Central memory CD8-positive, alpha-beta T cell (primary cell): ENCODE results near the gene PEDS1.

ENCODE experiments used
- ATAC-seq: fragments of 150-1000 bp; cut with Tn5 transposase; replicated peaks from 2 replicates; pipeline ENCODE4 v1.10.0; 2022; ENCODE audit warnings: mild to moderate bottlenecking, moderate FRiP score, moderate number of reproducible peaks; ENCODE audit not compliant: poor library complexity, severe bottlenecking; ENCODE audit errors: extremely low read depth
- DNase-seq, 2 donors: peaks; one replicate each; pipeline ENCODE4 v3.0.0; 2021; ENCODE audit warnings: low spot score in 2 of 2
- H3K27ac Mint-ChIP-seq: one replicate; pipeline ENCODE4 v1.8.0; 2022; ENCODE audit warnings: low read depth, mild to moderate bottlenecking, moderate library complexity, mixed read lengths
- H3K27me3 Mint-ChIP-seq: one replicate; pipeline ENCODE4 v1.8.0; 2022; ENCODE audit warnings: mixed read lengths
- H3K36me3 Mint-ChIP-seq: one replicate; pipeline ENCODE4 v1.8.0; 2022; ENCODE audit warnings: mild to moderate bottlenecking, moderate library complexity, mixed read lengths; ENCODE audit not compliant: insufficient read depth
- H3K4me1 Mint-ChIP-seq: one replicate; pipeline ENCODE4 v1.8.0; 2022; ENCODE audit warnings: mixed read lengths
- H3K4me3 Mint-ChIP-seq: one replicate; pipeline ENCODE4 v1.8.0; 2022; ENCODE audit warnings: mild to moderate bottlenecking, moderate library complexity, mixed read lengths
- H3K9me3 Mint-ChIP-seq: one replicate; pipeline ENCODE4 v1.8.0; 2022; ENCODE audit warnings: mixed read lengths

PEDS1 gene

DNA sequence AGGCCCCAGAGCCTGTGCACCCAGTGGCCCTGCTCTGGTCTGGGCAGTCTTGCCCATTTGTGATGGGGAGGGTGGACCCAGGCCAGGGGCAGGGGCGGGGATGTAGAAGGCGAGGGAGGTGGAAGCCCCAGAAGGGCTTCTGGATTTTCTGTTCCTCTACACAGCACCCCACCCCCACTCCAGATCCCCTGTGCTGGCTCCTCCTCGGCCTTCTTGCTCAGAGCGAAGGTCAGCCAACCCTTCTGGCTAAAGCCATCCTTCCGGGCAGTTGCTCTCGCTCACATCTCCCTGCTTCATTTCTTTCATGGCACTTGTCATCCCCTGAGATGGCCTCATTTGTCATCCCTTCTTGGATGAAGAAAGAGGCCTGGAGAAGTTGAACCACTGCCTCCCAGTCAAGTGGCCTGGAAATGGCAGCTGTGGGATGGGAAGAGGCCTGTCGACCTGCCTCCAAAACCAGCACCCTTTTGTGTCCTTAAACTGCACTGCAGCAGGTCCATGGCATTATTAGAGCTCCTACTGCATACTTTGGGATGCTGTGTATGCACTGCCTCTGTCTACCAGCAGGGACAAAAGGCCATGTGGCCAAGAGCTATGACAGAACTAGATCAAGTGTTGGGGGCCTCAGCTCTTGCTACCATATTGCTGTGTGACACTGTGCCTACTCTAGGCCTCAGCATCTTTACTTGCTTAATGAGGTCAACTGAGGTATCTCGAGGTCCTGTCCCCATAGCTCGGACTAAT lies 19.9 kb downstream of the PEDS1 start:
- Mint-ChIP-seq H3K9me3 (no peaks in the 10 kb centered on the region), H3K27ac (no peak overlapping the region), H3K27me3 (no peaks in the 10 kb centered on the region), H3K4me1 (peaks cover 13% of the 10 kb centered on the region), H3K4me3 (no peak overlapping the region), H3K36me3 (peaks cover 26% of the 10 kb centered on the region)
- DNase-seq (no peak), ATAC-seq (no peak)

DNA sequence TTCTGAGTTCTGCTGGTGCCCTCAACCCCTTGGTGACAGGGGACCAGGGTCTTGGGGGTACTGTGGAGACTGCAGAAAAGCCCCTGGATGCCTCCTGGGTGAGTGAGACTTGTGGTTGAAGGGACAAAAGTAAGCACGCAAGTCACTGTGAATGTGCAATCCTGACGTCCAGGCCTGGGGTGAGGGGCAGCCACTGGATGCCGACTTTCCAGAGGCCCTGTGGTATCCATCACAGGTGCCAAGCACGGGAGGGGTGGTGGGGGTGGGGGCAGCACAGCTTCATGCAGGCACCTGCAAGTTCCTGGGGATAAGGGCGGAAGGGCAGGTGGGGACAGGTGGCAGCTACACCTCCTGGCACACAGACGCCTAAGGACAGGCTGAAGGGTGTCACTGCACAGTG lies 20.5 kb downstream of the PEDS1 start:
- ATAC-seq (no peak), DNase-seq (no peak)
- Mint-ChIP-seq H3K4me1 (peaks cover 13% of the 10 kb centered on the region), H3K27ac (no peak overlapping the region), H3K36me3 (peaks cover 28% of the 10 kb centered on the region), H3K4me3 (no peak overlapping the region), H3K27me3 (no peaks in the 10 kb centered on the region), H3K9me3 (no peaks in the 10 kb centered on the region)

DNA sequence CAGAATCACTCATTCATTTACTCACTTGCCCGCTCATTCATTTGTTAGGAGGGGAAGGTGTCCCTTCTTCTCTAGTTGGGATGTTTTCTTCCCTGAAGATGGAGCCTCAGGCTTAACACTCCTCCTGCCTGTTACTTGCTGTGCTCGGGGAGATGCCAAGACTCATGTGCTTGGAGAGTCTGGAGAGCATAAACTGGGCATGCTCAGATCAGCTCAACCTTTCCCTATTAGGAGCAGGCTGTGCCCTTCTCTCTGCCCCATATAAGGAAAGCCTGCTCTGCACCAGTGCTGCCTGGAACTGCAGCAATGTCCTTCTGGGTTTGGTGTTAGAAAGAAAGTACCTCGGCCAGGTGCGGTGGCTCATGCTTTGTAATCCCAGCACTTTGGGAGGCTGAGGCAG lies 22.5 kb downstream of the PEDS1 start:
- H3K36me3 Mint-ChIP-seq = peaks cover 32% of the 10 kb centered on the region
- no peak overlapping the region for H3K4me3 Mint-ChIP-seq
- H3K27ac Mint-ChIP-seq = no peak overlapping the region
- no peaks in the 10 kb centered on the region for H3K9me3 Mint-ChIP-seq
- DNase-seq (no peak), ATAC-seq (no peak)
- no peaks in the 10 kb centered on the region for H3K27me3 Mint-ChIP-seq
- H3K4me1 Mint-ChIP-seq = peaks cover 6% of the 10 kb centered on the region

DNA sequence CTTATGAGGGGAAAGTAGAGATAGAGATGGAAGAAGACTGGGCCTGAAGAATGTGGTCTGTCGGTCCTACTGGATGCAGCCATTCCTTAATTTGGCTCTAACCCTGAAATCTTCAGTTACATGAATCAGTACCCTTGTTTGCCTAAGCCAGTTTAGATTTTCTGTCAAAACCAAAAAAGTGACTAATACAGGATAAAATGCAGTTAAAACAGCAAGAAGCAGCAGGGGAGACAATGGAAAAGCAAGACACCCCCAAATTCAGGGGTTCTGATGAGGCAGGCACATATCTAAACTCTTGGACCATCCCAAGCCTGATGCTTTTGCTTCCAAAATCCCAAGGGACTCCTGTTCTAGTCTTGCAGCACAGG lies 23.2 kb downstream of the PEDS1 start:
- Mint-ChIP-seq H3K27ac (no peak overlapping the region), H3K36me3 (peaks cover 35% of the 10 kb centered on the region)

DNA sequence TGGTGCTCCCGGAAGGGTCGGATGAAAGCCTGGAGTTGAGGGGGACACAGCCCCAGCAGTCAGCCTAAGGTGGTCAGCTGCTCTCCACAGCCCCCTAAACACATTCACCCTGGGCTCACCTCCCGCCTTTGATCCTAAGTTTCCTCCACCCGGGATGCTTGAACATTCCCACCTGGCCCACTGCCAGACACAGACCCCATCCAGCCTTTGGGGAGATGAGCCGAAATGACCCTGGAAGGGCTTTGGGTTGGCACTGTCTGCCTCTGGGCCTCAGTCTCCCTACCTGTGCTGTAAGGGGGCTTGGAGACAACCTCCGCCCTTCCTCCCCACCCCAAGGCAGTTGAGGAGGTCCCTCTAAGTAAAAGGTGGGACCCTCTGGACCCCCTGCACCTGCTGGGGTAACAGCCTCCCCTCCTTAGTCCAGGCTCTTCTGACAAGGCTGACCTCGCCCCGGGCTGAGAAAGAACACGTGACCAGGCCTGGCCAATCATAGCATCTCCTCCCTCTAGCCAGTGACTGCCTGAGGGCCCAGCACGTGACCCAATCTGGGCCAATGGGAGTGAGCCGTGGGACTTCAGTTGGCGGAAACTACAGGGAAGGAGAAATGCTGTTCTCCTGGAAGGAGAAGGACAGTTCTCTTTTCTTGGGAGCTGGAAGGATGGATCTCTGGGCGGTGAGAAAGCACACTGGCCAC lies 23.7 kb downstream of the PEDS1 start:
- H3K27ac Mint-ChIP-seq = no peak overlapping the region
- peaks cover 35% of the 10 kb centered on the region for H3K36me3 Mint-ChIP-seq
- no peaks in the 10 kb centered on the region for H3K9me3 Mint-ChIP-seq
- ATAC-seq (no peak), DNase-seq (no peak)
- no peak overlapping the region for H3K4me3 Mint-ChIP-seq
- H3K27me3 Mint-ChIP-seq = no peaks in the 10 kb centered on the region
- peaks cover 6% of the 10 kb centered on the region for H3K4me1 Mint-ChIP-seq

More for the DNA sequence above, 23.2 kb downstream of the PEDS1 start:
- Mint-ChIP-seq H3K4me3 (no peak overlapping the region), H3K27me3 (no peaks in the 10 kb centered on the region), H3K9me3 (no peaks in the 10 kb centered on the region), H3K4me1 (peaks cover 6% of the 10 kb centered on the region)
- no peak for DNase-seq
- no peak for ATAC-seq

DNA sequence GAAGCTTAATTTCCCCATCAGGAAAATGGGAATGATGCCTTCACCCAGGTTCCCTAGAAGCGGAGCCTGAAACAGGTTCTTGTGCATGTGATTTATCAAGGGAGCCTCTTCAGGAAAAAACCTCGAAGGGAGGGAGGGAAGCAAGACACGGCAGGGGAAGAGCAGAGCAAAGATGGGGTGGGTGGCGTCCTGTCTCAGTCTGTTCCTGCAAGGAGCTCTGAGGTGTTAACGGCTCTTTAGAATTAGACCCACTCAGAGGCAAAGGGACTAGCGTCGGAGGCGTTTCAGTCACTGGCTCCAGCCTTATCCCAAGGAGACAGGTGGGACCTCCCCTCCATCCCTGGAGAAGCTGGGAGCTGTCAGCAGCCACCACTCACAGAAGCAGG lies 25.0 kb downstream of the PEDS1 start:
- DNase-seq (no peak), ATAC-seq (no peak)
- no peaks in the 10 kb centered on the region for H3K27me3 Mint-ChIP-seq
- H3K36me3 Mint-ChIP-seq = peaks cover 43% of the 10 kb centered on the region
- H3K4me3 Mint-ChIP-seq = no peak overlapping the region
- H3K27ac Mint-ChIP-seq = no peak overlapping the region
- H3K4me1 Mint-ChIP-seq = peaks cover 6% of the 10 kb centered on the region
- no peaks in the 10 kb centered on the region for H3K9me3 Mint-ChIP-seq

DNA sequence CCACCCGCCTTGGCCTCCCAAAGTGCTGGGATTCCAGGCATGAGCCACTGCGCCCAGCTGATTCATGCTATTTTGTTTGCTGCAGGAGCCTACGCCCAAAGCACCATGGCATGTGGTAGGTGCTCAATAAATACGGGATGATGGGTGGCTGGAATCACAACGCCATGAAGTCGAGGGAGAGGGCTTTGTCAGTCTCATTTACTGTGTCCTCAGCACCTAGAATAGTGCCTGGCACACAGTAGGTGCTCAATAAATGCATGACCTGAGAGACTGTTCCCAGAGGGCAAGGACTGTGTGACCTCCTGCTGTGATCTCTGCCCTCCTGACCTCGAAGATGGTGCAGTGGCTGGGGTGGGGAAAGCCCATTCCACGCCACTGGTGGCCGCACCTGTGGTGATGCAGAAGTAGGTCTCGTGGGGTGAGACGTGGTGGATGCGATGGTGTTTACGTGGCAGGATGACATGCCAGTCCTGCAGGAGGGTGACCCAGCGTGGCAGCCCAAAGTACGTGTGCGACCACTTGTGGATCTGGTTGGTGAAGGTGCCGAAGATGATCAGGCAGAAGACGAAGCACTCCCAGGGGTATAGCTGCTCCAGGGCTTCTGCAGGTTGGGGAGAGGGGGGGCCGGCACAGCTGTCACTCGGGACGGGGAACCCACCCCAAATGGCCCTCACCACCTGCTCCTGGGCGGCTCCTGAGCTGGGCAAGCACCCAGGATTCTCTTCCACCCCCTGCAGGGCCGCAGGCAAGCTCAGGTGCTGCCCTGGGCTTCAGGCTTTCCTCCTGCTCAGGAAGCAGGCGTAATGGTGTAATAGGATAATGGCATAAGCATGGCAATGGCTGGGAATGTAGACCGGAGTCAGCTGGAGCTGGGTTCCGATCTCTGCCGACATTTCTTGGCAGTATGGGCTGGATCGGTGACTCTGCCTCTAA lies 25.7 kb downstream of the PEDS1 start:
- no peak overlapping the region for H3K27ac Mint-ChIP-seq
- no peak for DNase-seq
- H3K4me1 Mint-ChIP-seq = peaks cover 6% of the 10 kb centered on the region
- H3K36me3 Mint-ChIP-seq = peaks cover 47% of the 10 kb centered on the region
- ATAC-seq = no peak
- no peaks in the 10 kb centered on the region for H3K9me3 Mint-ChIP-seq
- H3K27me3 Mint-ChIP-seq = no peaks in the 10 kb centered on the region
- no peak overlapping the region for H3K4me3 Mint-ChIP-seq

DNA sequence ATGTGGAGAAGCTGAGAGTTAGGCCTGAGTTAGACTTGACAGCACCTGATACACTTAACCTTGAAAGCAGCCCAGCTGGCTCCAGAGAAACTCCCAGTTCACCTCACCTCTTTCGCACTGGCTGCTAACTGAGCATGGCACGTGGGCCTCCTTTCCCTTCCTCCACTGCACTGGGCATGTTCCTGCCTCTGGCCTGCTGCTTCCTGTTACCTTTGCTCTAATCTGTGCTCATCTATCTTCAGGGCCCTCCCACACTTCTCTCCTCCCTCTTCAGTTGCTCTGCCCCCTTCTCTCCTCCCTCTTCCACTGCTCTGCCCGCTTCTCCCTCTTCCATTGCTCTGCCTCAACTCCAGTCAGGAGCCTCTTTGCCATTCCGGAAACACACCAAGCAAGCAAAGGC lies 26.9 kb downstream of the PEDS1 start:
- H3K27ac Mint-ChIP-seq = peak overlapping the region; percentile 26
- peaks cover 47% of the 10 kb centered on the region for H3K36me3 Mint-ChIP-seq
- ATAC-seq (no peak), DNase-seq (no peak)
- H3K27me3 Mint-ChIP-seq = no peaks in the 10 kb centered on the region
- no peaks in the 10 kb centered on the region for H3K4me1 Mint-ChIP-seq
- no peaks in the 10 kb centered on the region for H3K9me3 Mint-ChIP-seq
- no peak overlapping the region for H3K4me3 Mint-ChIP-seq

DNA sequence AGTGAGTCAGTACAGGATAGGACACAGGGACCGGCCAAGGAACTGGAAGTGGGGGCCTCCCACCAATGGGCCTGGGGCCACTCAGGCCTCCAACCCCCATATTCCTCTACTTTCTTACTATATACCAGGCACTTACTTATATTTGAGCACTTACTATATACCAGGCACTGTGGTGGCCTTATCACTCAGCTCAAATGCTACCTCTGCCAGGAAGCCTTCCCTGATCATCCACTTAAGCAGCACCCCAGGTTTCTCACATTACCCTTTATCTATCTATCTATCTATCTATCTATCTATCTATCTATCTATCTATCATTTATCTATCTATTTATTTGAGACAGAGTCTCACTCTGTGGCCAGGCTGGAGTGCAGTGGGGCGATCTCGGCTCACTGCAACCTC lies 28.2 kb downstream of the PEDS1 start:
- Mint-ChIP-seq H3K4me1 (no peaks in the 10 kb centered on the region), H3K27ac (no peak overlapping the region), H3K36me3 (peaks cover 43% of the 10 kb centered on the region), H3K9me3 (no peaks in the 10 kb centered on the region), H3K27me3 (no peaks in the 10 kb centered on the region), H3K4me3 (no peak overlapping the region)
- DNase-seq (no peak), ATAC-seq (no peak)

DNA sequence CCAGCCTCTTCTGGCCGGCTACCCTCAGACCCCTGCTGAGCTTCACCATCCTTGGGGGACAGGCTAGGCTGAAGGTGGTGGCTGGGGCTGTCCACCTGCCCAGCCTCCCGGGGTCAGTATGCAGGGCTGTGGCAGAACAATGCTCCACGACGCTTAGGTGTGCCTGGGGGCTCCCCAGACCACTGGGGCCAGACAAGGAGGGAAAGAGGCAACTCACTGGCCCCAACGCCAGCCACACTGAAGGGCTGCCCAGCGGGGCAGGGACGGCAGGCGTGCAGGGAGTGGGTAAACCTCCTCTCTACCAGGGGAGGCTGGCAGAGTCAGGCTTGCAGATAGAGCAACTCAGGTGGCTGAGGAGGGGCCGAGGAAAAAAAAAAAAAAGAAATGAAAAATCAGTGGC lies 29.0 kb downstream of the PEDS1 start:
- DNase-seq = no peak
- Mint-ChIP-seq H3K4me1 (no peaks in the 10 kb centered on the region), H3K9me3 (no peaks in the 10 kb centered on the region), H3K36me3 (peaks cover 43% of the 10 kb centered on the region), H3K27ac (no peak overlapping the region), H3K4me3 (no peak overlapping the region), H3K27me3 (no peaks in the 10 kb centered on the region)
- no peak for ATAC-seq

DNA sequence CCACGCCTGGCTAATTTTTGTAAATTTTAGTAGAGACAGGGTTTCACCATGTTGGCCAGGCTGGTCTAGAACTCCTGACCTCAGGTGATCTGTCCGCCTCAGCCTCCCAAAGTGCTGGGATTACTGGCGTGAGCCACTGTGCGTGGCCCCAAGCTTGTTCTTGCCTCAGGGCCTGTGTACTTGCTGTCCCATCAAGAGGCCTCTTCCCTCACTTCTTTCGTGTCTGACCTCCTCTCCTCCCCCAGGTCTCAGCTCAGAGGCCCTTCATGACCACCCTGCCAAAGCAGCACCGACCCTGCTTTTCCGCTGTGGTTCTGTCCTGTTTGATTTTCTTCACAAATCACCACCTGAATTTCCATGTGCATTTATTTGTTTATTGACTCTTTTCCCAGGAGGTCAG lies 30.1 kb downstream of the PEDS1 start:
- Mint-ChIP-seq H3K4me3 (no peak overlapping the region), H3K27me3 (no peaks in the 10 kb centered on the region), H3K36me3 (peaks cover 37% of the 10 kb centered on the region), H3K27ac (no peak overlapping the region), H3K9me3 (no peaks in the 10 kb centered on the region), H3K4me1 (no peaks in the 10 kb centered on the region)
- DNase-seq (no peak), ATAC-seq (no peak)

DNA sequence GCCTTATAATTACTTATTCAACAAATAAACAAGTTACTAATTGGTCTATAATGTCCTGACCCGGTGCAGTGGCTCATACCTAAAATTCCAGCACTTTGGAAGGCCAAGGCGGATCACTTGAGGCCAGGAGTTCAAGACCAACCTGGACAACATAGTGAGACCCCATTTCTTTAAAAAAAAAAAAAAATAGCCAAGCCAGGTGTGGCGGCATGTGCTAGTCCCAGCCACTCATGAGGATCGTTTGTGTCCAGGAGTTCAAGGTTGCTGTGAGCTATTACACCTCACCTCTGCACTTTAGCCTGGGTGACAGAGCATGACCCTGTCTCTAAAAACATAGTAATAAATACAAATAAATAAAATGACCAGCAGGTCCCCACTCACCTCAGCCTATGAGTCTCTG lies 30.8 kb downstream of the PEDS1 start:
- Mint-ChIP-seq H3K4me1 (no peaks in the 10 kb centered on the region), H3K9me3 (no peaks in the 10 kb centered on the region), H3K4me3 (no peak overlapping the region), H3K27ac (no peak overlapping the region), H3K27me3 (no peaks in the 10 kb centered on the region), H3K36me3 (peaks cover 32% of the 10 kb centered on the region)
- DNase-seq (no peak), ATAC-seq (no peak)
